HK-2 (cell line): Measurements from ENCODE around the gene NAA11.
"Not testable (repeated sequence)": the region's sequence is repeated elsewhere in the genome, so short reads cannot be mapped to it uniquely, and the experiment has no call there.

Experiments
- DNase-seq: peaks from one replicate; pipeline ENCODE4 v3.0.0-alpha.2; 2018; ENCODE audit not compliant: unreplicated experiment

NAA11 gene

GRCh38 chr4:79308971-79309370 lies 16.9 kb downstream of the NAA11 start:
- DNase-seq = no peak

- DNase-seq = no peak
Measured at GRCh38 chr4:79308137-79308536, 17.7 kb downstream of the NAA11 start.

- no peak for DNase-seq
Measured at GRCh38 chr4:79306795-79307194, 19.1 kb downstream of the NAA11 start.

GRCh38 chr4:79300280-79300679 lies 25.6 kb downstream of the NAA11 start:
- DNase-seq = no peak

- DNase-seq = no peak
Measured at GRCh38 chr4:79298484-79298883, 27.4 kb downstream of the NAA11 start.

- DNase-seq = no peak
Measured at GRCh38 chr4:79298027-79298426, 27.8 kb downstream of the NAA11 start.

GRCh38 chr4:79297479-79297878 lies 28.4 kb downstream of the NAA11 start:
- DNase-seq = no peak

GRCh38 chr4:79296768-79297428 lies 29.0 kb downstream of the NAA11 start:
- DNase-seq = no peak

- no peak for DNase-seq
Measured at GRCh38 chr4:79295086-79295485, 30.8 kb downstream of the NAA11 start.

GRCh38 chr4:79294064-79294463 lies 31.8 kb downstream of the NAA11 start:
- no peak for DNase-seq

GRCh38 chr4:79292008-79292407 lies 33.9 kb downstream of the NAA11 start:
- DNase-seq = no peak

- DNase-seq = no peak
Measured at GRCh38 chr4:79290376-79290775, 35.5 kb downstream of the NAA11 start.

GRCh38 chr4:79288185-79288584 lies 37.7 kb downstream of the NAA11 start:
- DNase-seq = no peak

- no peak for DNase-seq
Measured at GRCh38 chr4:79287718-79288117, 38.1 kb downstream of the NAA11 start.

GRCh38 chr4:79287076-79287475 lies 38.8 kb downstream of the NAA11 start:
- DNase-seq = no peak

GRCh38 chr4:79281566-79282359 lies 44.1 kb downstream of the NAA11 start:
- DNase-seq = no peak

GRCh38 chr4:79277467-79277866 lies 48.4 kb downstream of the NAA11 start:
- not testable (repeated sequence) for DNase-seq

GRCh38 chr4:79273915-79274314 lies 51.9 kb downstream of the NAA11 start:
- DNase-seq = no peak

GRCh38 chr4:79272761-79273160 lies 53.1 kb downstream of the NAA11 start:
- no peak for DNase-seq

GRCh38 chr4:79272126-79272525 lies 53.7 kb downstream of the NAA11 start:
- DNase-seq = no peak

- DNase-seq = no peak
Measured at GRCh38 chr4:79267671-79268070, 58.2 kb downstream of the NAA11 start.
